Medulla oblongata (tissue), 1 donor: ENCODE results near the gene MAN2B1.
"Not testable (repeated sequence)": the region's sequence is repeated elsewhere in the genome, so short reads cannot be mapped to it uniquely, and the experiment has no call there.

Source experiments
- DNase-seq: peaks from one replicate; pipeline ENCODE4 v3.0.0-alpha.2; 2015; ENCODE audit errors: extremely low spot score

Gene MAN2B1

DNA sequence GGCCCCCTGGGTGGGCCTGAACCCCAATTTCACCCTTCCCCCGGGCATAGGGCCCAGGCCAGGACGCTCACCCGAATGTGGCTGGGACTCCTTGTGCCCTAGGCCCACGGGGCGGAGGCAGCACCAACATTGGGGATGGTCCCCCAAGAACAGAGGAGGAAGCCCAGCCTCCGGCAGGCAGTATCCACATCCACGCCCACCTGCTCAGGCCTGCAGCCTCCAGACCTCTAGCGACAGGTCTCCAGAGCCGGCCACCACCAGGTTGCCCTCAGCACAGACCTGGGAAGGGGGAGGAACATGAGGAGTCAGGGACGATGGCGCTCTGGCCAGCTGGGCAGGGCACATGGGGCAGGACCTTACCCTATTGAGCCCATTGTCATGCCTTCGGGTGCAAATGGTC lies 22.5 kb upstream of the MAN2B1 start:
- no peak for DNase-seq

DNA sequence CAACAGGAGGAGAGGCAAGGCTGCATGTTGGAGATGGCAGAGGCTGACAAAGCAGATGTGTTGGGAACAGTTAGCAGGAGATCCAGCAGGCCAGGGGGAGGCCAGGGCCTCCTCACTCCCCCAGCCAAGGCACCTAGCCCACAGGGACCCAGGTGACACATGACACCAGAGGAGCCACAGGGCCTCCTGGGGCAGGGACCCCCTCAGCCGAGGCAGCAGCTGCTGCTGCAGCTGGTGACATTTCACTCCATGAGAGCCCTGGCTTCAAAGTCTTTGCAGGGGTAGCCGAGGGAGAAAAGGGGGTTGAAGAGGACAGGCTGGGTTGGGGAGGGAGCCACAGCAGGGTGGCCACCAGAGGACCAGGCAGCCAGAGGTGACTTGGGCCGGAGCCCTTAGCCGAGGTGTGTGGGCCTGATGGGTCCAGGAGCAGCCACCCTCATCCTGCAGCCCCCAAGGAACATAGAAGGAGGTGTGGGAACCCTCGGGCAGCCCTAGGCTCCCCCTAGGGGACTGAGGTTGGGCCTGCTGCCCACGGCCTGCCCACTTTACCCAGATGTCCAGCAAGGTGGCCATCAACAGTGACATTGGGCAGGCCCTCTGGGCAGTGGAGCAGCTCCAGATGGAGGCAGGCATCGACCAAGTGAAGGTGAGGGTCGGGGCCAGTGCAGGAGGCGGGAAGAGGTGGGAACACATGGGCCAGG lies 21.1 kb upstream of the MAN2B1 start, which contains the start of gene GNG14:
Gene GNG14 (plus strand): TSS at position 503 of the 701 bp plus-strand sequence. CDS start 51 bp downstream, at position 554.
- no peak for DNase-seq

DNA sequence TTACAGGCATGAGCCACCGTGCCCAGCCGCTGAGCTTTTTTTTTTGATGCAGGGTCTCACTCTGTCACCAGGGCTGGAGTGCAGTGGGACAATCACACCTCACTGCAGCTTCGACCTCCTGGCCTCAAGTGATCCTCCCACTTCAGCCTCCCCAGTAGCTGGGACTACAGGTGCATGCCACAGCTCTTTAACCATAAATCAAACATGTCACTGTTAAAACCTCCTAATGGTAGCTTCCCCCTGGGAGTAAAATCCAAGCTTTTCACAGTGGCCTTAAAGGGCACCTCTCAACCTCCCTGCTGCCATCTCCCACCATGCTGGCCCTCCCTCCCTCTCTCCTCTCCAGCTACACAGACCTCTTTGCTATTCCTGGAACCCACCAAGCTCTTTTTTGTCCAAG lies 19.3 kb upstream of the MAN2B1 start:
- no peak for DNase-seq

DNA sequence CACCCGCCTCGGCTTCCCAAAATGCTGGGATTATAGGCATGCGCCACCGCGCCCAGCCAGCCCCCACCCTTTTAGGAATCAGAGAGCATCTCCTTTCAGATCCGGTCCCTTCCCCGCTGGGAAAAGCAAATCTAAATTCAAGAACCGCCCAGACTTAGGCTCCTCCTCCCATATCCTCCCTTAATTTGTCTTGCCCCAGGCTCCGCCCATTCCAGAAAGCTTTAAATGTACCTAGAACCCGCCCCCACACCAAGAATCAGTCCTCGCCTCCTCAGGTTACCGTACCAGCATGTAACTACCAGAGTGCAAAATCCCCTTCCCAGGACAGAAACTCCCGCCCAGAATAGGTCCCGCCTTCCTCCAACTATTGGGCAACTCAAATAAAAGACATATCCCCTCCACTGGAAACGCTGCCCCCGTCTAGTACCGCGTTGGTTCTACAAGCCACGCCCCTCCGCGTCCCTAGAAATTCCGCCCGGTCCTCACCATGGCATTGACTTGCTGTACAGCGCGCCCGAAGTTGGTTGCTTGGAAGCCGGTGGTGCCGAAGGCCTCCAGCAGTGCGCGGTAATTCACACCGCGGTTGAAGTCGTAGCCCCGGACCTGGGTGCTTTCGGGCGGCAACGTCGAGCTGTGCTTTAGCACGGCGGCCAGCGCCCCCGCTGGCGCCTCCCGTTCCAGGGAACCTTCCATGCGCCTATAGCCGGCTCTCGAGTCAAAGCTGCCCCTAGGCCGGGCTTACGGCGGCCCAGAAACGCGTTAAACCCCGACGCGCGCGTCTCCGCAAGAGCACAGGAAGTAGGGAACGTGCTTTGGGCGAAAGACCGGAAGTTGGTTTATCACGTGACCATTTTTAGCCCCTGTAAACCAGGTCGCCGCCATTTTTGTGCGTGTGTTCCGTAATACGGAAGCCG lies 14.8 kb upstream of the MAN2B1 start, which contains the start of gene DHPS:
Gene DHPS (minus strand): TSS at position 807 of the 914 bp plus-strand sequence. CDS start 114 bp downstream, at position 693.
- DNase-seq, result peak; percentile 97

DNA sequence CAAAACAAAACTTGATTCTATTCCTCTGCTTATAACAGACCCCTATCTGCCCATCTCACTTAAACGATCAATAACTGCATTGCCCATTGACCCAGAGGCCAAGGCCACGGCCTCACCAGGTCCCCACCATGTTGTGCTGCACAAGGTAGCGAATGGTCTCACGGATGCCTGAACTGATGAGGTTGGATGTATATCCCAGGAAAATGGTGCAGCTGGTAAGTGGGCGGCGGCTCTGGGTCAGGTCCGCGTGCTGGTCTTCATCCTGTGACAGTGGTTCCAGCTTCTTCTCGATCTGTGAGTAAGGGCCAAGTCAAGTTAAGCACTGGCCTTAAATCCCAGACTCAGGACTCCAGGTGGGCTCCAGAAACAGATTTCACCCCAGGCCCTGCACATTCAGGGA lies 13.5 kb upstream of the MAN2B1 start:
- no peak for DNase-seq

DNA sequence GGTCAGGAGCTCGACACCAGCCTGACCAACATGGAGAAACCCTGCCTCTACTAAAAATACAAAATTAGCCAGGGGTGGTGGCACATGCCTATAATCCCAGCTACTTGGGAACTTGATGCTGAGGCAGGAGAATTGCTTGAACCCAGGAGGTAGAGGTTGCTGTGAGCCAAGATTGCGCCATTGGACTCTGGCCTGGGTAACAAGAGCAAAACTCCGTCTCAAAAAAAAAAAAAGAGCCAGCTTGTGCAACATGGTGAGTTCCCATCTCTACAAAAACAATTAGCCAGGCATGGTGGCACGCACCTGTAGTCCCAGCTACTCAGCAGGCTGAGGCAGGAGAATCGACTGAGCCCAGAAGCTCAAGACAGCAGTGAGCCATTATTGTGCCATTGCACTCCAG lies 11.5 kb upstream of the MAN2B1 start:
- not testable (repeated sequence) for DNase-seq

DNA sequence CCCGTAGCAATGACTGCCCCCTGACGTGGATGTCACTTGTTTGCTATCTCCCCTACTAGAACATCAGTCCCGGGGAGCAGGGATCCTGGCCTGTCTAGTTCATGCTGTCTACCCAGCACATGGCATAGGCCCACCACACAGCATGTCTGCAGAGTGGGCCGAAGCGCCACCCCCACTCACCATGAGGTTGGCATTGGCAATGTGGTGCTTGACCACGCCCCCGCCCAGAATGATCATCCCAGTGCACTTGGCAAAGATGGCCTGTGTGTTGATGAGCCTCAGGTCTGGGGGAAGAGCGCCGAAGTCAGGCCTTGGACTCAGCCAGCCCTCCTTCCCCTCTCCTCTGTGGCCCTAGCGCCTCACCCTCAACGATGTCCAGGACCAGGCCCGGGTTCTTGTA lies 10.4 kb upstream of the MAN2B1 start:
- DNase-seq, result no peak

DNA sequence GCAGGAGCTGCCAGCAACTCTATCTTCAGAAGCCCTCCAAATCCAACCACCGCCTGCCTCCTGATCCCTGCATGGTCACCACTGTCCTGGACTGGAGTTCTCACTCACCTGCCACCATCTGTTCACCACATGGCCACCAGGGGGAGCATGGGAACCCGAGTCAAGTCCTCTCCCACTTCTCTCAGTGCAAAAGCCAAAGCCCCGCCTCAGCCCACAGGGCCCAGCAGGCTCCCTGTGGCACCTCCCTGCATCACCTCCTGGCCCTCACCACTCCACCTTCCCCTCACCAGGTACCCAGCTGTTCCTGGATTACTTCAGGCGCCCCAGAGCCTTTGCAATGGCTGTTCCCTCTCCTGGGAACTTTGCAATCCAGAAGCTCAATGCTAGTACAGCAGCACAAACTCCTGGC lies 9.8 kb upstream of the MAN2B1 start:
- DNase-seq, result peak; percentile 68

DNA sequence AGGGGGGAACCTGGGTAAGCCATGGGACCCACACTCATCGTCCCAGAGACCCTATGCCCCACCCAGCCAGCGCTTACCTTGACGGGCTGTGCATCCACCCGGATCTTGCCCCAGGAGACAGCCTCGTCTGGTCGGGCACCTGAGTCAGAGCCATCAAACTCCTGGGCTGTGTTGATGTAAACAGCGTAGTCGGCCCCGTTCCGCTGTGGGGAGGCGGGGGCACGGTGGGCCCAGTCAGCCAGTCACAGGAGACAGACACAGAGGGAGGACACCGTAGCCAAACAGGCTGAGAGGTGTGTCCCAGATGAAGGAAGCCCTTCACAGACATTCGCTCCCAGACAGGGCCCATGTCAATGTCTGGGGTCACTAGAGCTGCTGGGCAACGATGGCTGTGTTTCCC lies 9.4 kb upstream of the MAN2B1 start:
- no peak for DNase-seq

DNA sequence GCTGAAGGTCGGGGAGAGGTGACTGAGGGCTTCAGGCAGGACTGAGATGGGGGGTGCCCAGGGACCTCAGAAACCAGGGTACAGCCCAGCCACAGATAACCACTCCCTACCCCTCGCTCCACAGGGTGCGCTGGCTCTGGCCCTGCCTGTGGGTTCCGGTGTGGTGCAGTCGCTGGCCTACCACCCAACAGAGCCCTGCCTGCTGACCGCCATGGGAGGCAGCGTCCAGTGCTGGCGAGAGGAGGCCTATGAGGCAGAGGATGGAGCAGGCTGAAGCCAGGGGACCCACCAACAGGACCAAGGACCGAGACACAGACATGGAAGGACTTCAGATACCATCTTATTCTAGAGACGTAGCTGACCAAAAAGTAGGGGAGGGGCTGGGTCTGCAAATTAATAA lies 8.9 kb upstream of the MAN2B1 start:
- DNase-seq, result no peak

DNA sequence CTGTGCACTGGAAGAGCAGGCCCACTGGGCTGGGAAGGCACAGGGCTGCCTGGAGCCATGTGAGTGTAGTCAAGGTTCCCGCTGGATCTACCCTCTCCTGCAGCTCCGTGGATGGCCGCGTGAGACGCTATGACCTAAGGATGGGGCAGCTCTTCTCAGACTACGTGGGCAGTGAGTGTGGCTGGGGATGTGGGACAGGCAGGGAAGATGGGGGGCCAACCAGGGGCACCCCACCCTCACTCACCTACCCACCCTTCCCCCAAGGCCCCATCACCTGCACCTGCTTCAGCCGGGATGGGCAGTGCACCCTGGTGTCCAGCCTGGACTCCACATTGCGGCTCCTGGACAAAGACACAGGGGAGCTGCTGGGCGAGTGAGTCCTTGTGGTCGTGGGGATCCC lies 6.2 kb upstream of the MAN2B1 start:
- DNase-seq, result no peak

DNA sequence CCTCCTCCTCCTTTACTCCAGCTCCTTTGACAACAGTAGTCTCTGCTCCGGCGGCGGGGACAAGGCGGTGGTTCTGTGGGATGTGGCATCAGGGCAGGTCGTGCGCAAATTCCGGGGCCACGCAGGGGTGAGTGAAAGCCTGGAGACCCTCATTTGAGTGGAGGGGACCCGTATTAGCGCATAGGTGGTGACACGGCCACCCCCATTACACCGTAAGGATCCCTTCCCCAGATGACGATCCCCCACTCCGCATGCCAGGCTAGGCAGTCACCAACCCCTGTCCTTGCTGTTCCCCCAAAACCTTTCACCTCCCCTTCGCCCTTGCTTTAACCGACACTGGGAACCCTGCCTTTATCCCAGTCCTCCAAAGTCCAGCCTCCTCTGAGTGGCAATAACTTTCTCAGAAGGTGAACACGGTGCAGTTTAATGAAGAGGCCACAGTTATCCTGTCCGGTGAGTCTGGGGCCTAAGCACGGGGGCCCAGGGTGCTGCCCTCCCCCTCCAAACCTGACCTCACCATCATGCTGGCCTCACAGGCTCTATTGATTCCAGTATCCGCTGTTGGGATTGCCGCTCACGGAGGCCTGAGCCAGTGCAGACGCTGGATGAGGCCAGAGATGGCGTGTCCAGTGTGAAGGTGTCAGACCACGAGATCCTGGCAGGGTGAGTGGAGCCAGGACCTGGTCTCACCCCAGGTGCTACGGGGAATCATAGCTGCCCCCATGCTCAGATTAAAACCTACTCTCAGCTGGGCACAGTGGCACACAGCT lies 3.8 kb upstream of the MAN2B1 start:
- no peak for DNase-seq

DNA sequence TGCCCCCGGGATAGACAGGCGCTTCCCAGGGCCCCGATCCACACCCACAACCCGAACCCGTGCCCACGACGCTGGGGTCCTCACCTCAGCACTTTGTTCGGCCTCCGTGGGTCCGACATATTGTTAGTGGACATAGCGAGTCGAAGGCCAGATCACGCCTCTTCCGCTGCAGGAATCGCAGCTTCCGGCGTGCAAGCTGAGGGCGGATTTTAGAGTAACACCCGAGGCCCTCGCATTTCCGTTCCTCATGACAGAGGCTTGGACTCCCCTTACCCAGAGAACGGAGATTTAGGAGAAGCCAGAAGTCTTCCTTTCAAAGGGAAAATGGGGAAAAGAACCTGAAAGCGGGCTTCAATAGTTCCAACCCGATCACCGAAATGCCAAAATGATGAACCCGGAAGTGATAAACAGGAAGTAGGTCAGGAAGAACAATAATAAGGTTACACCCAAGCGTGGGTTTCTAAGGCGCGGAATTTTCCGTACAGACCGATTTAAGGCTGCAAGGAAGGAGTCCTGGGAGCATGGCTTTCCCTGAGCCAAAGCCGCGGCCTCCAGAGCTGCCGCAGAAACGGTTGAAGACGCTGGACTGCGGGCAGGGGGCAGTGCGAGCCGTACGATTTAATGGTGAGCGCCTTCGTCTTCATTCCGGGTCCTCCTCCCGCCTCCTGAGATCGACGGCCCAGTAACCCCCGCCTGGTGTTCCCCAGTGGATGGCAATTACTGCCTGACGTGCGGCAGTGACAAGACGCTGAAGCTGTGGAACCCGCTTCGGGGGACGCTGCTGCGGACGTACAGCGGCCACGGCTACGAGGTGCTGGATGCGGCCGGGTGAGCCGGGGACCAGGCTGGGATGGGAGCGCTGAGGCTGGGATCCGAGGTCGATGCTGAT lies 3.0 kb upstream of the MAN2B1 start:
- peak; percentile 91 for DNase-seq

DNA sequence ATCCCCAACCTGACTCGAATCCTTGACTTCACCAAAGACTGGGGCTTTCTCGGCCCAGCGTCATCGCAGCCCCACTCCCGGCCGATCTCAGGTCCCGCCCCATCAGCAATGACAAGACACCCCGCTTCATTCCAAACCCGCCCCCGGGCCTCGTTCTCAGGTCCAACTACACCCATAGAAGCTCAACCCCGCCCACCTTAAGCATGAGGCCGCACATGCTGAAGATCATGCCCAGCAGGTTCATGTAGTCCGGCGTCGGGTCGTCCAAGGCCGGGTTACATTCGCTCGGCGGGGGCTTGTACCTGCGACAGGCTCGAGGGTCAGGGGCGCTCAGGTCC lies 2.4 kb upstream of the MAN2B1 start:
- peak; percentile 38 for DNase-seq

DNA sequence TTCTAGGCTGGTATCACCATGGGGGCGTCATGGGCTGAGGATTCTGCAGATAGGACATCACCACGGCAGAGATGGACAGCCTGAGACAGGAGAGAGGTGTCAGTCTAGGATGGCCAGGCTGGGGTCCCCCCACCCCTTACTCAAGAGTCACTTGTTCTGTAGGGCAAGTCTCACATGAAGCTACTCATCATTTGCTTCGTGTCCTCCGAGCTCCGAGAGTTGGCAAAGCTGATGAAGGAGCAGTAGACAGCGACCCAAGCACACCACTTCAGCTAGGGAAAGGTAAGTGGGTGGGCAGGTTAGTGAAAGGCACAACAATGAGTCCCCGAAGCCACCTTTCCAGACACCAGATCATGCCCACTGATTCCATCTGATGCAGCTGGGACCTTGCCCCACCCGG lies 1.8 kb upstream of the MAN2B1 start:
- no peak for DNase-seq

DNA sequence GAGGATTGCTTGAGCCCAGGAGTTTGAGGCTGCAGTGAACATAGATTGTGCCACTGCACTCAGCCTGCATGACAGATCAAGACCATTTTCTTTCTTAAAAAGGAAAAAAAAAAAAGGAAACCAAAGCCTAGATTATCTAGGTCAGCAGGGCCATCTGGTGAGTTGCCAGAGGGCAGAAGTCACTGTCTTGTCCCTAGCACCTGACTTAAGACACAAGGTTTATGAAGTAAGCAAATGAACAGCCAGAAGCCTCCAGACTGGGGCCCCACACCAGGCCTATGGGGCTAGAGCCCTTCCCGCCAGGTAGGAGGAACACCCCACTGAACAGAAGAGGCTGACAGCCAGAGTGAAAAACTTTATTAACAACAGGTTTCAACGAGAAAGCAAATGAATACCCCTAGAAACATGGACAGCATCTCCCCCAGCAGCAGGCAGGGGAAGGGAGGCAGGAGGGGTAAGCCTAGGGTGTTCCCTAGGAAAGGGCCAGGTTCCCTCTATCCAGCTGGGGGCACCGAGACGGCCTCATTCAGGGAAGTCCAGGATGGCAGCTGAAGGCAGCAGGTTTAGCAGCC lies 1.3 kb upstream of the MAN2B1 start:
- no peak for DNase-seq

DNA sequence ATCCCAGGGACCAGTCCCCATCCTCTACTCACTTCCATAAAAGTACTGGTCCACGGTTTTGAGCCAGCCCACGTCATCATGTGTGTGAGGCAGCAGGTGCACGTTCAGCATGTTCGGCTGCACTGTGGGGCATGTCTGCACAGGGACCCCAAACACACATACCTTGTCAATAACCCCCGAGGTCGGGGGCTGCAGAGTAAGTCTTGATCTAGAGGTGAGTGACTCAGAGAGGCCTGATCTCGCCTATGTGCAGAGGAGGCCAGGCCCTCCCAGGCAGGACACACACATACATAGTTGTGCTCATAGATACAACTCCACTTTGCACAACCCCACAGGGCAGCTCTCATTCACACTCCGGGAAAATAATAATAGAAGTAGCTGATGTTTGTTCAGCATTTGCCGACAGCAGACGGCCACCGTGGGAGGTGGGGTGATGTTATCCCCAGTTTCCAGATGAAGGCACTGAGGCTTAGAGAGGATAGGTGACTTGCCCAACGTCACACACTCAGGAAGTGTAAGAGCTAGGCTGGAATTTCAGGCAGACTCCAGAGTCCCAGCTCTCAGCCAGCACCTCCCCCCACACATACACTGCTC lies 774 bp downstream of the MAN2B1 start:
- DNase-seq, result no peak

DNA sequence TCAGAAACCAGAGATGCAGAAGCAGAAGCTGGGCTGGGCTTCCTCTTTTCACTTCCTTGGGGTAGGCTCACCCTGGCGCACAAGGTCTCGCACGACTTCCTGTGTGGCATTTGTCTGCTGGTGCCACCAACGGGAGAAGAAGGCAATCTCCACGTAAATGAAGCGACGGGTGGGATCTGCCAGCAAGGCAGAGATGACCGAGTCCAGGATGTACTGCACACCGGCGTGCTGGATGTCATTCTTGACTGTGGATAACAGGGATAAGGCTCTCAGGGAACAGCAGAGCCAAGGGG lies 1.3 kb downstream of the MAN2B1 start:
- peak; percentile 61 for DNase-seq

DNA sequence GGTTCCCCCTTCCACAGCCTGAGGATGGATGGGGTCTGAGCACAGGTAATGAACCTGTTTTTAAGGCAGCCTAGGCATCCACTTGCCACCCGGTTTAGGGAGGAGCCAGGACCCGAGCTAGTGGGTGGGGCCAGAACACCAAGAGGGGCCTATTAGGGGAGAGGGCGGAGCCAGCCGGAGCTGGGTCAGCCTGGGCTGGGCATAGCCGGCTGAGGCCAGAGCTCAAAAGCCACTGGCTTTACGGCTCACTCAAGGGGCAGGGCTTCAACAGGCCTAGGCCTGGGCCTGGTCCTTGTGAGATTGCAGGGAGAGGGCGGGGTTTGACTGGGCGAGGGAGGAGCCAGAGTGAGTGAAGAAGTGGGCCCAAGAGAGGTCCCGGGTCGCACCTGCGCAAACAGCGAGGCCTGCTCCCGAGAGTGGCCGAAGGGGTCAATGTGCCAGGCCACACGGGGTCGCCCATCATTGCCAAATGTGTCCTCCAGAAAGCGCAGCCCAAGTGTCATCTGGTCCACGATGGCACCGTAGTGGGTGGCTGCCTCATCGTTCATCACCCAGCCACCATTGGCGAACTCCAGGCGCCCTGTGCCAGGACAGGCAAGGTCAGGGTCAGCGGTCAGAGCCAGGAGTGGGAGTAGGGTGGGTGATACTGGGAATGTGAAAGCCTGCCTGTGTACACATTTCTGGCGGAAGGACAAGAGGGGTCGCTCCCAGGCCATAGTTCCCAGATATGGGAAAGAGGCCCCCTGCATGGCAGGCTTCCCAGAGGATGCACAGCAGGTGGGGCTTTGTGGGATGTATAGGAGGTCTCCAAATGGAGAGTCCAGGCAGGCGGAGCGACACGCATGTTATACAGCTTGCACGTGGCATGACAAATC lies 1.9 kb downstream of the MAN2B1 start:
- DNase-seq, result no peak

DNA sequence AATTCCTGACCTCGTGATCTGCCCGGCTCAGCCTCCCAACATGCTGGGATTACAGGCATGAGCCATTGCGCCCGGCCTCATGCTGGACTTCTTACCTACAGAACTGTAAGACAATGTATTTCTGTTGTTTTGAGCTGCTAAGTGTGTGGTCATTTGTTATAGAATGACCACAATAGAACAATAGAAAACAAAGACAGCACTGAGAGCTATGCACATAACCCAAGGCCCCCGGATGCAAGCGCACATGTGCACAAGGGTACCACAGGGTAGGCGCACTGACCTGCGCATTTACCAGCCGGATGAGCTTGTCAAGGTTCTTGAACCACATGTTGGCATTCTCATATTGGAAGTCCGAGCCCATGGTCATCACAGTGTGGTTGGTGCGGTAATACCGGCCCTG lies 5.6 kb downstream of the MAN2B1 start:
- DNase-seq, result peak; percentile 45
